HG03558 (cell line): ENCODE results near the gene HMGN2.
"Not testable (repeated sequence)": the region's sequence is repeated elsewhere in the genome, so short reads cannot be mapped to it uniquely, and the experiment has no call there.

Experiments used
- ATAC-seq: cut with Tn5 transposase; IDR thresholded peaks from one replicate; pipeline ENCODE4 v1.9.1; 2021; ENCODE audit warnings: moderate number of reproducible peaks; ENCODE audit not compliant: unreplicated experiment; ENCODE audit errors: extremely low read depth

HMGN2 gene

DNA sequence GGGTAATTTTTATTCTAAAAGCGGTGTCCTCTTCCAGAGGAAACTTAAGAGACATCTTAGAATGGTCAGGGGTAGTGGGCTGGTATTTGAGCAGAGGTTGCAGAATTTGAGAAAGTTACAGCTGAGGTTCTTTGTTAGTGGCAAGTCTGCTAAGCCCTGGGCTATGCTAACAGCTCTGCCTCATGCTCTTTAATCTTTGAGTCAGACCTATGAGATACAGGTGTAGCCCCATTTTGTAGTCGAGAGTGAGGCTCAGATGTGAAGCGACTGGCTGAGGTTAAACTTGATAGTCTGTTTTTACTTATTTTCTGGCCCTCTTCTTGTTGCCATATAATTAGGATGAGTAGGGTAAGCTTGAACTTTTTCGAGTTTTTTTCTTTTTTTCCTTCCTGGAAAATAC is 4.7 kb downstream of the HMGN2 start:
- ATAC-seq = no peak

DNA sequence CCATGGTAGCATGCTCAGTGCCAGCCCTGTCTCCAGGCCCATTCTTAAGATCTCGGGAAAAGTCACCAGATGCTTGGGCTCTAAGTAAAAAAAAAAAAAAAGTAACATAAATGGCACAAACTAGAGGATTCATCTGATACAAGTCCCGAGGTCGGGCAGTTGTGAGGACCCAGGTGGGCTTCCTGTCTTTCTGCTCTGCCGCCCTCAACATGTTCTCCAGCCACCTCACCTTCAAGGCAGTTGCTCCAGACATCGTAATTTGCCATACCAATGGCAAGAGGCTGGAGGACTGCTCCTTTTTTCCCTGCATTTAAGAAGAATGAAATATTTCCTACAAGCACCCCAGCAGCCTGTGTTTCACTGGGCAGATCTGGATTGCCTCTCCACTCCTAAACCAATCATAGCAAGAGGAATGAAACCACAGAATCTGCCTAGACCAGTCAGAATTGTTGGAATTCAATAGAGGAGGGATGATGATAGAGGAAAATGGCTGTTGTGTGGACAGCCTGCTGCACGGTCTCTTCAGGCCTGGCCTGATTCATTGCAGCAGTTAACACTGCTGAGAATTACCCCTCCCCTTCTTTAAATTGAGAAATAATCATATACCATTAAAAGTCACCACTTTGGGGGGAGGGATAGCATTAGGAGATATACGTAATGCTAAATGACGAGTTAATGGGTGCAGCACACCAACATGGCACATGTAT is 5.4 kb downstream of the HMGN2 start:
- ATAC-seq = no peak

DNA sequence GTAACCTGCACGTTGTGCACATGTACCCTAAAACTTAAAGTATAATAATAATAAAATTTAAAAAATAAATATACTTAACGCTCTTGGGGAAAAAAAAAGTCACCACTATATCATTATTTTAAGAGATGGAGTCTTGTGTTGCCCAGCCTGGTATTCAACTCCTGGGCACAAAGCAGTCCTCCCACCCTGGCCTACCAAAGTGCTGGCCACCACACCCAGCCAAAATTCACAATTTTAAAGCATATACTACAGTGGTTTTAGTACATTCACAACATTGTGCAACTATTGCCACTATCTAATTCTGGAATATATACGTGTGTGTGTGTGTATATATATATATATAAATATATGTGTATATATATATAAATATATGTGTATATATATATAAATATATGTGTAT is 5.9 kb downstream of the HMGN2 start:
- ATAC-seq = no peak

DNA sequence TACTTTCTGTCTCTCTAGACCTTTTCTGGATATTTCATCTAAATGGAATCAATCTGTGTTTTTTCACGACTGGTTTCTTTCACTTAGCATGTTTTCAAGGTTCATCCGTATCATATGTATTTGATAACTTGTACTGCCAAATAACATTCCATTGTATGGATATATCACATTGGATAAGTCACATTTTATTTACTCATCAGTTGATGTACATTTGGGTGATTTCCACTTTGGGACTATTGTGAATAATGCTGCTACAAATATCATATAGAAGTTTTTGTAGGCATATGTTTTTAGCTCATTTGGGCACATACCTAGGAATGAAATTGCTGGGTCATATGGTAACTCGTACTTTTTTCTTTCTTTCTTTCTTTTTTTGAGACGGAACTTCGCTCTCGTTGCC is 6.7 kb downstream of the HMGN2 start:
- no peak for ATAC-seq

DNA sequence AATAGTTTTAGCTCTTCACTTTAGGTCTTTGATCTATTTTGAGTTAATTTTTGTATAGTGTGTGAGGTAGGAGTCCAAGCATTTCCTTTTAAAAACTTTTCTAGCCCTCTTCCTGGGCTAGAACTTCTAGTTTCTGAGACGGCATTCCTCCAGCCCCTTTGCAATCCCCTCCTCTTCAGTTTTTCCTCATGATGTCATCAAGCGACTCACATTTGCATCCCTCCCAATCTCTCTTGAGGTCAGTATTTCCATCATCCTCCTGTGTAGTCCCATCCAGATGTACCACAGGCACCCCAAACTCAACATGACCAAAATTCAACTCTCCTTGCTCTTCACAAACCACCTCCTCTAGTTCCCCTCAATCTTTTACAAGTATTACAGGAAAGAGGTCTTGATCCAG is 10.7 kb downstream of the HMGN2 start:
- ATAC-seq = no peak

DNA sequence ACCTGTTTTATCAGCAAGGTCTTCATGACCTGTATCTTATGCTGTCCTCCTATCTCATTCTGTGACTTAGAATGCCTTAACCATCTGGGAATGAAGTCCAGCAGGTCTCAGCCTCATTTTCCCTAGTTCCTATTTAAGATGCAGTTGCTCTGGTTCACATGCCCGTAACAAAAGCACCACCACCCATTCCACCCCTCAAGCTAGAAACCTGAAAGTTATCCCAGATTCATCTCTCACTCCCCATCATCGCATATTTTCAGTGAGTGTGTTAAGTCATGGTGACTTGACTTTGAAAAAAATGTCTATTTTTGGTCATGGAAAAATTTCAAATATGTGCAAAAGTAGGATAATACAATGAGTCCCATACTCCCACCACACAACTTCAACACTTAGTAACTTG is 11.7 kb downstream of the HMGN2 start:
- no peak for ATAC-seq

DNA sequence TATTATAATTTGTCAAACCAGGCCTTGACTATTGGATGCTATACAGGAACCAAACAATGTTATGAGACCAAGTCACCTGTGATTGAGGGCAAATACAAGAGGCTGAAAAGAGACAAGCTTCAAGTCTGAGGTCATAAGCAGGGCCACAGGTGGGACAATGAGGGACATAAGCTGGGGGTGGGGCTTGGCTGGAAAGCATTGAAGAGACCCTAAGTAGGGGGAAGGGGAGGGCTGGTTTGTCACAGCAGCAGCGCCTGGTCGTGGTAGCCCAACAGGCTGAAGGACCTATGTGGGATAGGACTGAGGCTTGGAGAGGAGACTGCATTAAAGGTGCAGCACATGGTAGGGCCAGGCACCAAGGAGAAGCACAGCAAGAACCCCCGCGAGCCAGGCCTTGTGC is 17.9 kb downstream of the HMGN2 start:
- no peak for ATAC-seq

DNA sequence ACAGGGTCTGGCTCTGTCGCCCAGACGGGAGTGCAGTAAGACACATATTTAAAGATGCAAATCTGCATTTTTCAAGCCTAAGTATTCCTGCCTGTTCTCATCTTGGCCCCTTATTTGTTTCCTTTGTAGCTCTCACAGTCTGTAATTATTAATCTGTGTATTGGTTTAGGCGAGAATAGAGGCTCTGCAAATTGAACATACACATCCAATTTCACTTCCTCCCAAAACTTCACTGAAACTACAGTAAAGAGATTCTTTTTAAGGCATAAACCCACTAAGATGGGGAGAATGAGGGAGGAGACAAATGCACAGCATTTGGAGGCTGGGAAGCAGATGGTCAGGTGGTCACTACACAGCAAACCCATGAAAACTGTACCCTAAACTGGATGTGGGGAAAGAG is 21.0 kb downstream of the HMGN2 start:
- ATAC-seq = no peak

DNA sequence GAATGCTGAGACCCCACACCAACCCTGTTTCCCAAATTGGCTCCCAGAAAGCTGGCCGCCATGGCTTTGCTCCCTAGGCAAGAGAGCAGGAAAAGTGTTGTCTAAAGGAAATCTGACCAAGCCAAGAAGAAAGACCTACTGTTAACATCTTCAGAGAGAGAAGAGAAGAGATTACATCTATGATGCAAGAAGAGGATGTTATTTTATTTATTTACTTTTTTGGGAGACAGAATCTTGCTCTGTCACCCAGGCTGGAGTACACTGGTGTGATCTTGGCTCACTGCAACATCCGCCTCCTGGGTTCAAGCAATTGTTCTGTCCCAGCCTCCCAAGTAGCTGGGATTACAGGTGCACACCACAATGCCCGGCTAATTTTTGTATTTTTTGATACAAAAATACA is 21.7 kb downstream of the HMGN2 start:
- ATAC-seq = no peak

DNA sequence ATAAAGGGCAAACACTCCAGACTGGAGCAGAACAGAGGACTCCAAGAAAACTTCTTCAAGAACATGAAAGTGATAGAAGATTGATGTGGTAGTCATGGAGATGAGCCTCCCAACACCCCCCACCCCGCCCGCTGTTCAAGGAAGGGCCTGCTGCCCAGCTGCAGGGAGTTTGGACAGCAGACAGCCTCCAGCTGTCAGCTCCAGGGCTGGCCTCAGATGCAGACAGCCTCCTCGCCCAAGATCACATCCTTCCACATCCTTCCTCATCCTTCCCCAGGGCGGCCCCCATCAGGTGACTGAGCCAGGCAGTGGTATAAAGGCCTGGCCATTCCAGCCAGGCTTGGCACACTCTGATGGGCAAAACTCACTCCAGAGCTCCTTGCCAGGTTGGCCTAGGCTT is 24.6 kb downstream of the HMGN2 start:
- ATAC-seq = no peak

DNA sequence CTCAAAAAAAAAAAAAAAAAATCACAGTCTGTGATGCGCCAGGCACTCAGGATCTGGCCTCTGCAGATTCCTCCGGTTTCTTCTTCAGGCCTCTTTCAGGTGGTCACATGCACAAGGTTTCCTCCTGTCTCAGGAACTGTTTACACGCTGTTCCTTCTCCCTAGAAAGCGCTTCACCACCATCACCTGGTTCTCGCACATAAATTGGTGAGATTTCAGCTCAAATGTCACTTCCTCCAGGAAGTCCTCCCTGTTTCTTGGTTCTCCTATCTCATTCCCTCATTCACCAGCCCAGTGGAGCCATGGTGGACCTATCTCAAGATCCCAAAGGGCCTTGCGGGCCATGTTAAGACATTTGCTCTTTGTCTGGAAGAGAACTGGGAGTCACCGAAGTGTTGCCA is 26.7 kb downstream of the HMGN2 start:
- no peak for ATAC-seq

DNA sequence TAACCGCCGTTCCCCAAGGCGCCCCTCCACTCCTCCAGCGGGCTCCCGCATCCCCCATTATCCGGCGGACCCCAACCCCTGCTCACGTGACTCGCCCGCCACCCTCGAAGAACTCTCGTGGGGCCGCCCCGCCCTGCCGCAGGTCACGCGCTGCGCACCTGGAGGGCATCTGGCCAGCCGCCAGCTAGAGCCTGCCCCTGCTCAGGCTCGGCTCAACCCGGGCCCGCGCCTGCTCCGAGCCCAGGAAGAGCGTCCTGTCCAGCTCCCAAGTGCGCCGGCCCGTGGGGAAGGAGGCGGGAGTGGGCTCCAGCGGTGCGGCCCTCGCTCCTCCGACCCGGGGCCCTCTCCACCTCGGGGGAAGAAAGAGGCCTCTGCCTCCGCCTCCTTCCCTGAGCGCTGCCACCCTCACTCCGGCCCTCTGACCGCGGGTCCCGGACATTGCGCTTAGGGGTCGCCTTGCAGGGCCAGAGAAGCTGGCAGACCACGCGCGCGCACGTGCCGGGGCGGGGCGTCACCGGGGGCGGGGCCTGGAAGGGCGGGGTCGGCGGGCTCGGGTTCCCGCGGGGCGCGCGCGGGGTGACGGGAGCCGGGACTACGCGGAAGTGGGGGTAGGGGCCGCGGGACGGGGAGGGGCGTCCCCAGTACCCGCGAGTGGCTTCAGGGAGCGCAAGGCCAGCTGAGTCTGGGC is 28.4 kb downstream of the HMGN2 start:
- ATAC-seq = no peak

DNA sequence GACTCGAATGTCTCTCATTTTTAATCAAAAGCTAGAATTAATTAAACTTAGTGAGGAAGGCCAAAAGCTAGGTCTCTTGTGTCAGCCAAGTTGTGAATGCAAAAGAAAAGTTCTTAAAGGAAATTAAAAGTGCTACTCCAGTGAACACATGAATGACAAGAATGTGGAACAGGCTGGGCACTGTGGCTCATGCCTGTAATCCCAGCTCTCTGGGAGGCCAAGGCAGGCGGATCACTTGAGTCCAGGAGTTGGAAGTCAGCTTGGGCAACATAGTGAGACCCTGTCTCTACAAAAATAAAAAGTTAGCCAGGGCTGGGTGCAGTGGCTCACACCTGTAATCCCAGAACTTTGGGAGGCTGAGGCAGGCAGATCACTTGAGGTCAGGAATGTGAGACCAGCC is 38.5 kb downstream of the HMGN2 start:
- not testable (repeated sequence) for ATAC-seq

DNA sequence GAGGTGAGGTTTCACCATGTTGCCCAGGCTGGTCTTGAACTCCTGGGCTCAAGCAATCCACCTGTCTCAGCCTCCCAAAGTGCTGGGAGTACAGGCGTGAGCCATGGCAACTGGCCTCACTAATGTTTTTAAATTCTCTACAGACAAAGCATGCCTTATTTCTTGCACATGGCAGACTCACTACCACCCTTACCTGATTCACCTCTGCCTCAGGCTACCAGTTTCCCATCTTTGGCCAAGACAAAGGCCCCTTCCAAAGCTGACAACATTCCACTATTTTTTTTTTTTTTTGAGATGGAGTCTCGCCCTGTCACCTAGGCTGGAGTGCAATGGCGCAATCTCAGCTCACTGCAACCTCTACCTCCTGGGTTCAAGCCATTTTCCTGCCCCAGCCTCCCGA is 43.6 kb downstream of the HMGN2 start:
- not testable (repeated sequence) for ATAC-seq

DNA sequence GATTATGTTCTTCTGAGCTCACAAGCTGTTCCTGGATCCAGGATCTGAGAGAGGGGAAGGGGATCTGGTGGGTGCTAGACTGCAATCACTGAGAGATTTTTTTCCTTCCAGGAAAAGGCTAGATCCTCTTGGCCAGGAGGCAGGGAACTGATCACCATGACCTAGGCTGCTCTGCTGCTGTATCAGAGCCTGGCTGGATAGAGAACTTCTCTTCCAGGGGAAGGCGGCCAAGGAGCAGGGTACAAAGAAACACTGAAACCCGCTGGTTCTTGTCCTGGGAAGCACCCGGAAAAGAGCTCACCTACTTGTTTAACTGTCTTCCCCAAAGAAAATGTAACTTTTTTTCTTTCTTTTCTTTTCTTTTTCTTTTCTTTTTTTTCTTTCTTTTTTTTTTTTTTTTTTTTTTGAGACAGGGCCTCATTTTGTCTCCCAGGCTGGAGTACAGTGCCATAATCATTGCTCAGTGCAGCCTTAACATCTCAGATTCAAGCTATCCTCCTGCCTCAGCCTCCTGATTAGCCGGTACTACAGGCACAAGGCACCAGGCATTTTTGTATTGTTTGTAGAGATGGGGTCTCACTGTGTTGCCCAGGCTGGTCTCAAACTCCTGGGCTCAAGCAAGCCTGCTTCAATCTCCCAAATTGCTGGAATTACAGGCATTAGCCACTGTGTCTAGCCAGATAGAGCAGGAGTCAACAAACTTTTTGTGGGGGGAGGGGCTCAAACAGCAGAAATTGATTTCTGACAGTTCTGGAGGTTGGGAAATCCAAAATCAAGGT is 44.9 kb downstream of the HMGN2 start:
- ATAC-seq = no peak

DNA sequence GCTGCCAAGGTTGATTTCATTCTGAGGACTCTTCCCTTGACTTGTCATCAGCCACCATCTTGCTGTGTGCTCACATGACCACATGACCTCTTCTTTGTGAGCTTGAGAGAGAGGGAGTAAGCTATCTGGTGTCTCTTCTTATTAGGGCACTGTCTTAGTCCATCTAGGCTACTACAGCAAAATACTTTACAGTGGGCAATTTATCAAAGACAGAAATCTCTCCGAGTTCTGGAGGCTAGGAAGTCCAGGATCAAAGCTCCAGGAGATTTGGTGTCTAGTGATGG is 45.5 kb downstream of the HMGN2 start:
- no peak for ATAC-seq

DNA sequence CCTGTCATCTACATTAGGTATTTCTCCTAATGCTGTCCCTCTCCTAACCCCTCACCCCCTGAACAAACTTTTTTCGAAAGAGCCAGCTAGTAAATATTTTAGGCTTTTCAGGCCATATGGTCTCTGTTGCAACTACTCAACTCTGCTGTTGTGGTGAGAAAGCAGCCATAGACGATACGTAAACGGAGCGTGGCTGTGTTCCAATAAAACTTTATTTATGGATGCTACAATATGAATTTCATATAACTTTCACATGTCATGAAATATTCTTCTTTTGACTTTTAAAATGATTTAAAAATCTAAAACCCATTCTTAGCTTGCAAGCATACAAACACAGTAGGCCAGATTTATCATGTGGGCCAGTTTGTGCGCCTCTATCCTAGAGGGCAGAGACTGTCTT is 46.1 kb downstream of the HMGN2 start:
- no peak for ATAC-seq

DNA sequence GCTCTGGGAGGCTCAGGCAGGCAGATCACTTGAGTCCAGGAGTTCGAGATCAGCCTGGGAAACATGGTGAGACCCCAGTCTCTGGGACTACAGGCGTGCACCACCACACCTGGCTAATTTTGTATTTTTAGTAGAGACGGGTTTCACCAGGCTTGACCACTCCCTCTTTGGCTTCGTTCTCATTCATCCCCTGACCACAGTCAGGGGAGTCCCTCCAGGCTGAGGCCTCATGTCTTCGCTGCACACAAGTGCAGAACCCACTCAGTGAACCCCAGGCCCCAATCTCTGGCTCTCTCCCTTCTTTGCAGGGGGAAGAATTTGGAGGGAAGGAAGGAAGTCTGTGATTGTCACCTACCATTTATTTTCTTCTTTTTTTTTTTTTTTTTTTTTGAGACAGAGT is 48.1 kb downstream of the HMGN2 start:
- no peak for ATAC-seq

DNA sequence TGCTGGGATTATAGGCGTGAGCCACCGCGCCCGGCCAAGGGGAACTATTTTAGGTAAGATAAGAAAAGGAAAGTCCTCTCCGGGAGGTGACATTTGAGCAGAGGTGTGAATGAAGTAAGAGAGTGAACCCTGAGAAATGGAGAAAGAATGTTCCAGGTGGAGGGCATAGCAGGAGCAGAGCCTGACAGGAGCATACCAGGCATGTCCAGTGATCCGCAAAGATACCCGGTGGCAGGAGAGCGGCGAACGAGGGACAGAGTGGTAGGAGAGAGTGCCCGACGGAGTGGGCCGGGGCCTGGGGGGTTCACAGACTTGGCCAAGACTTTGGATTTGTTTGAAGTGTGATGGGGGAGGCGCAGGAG is 49.4 kb downstream of the HMGN2 start:
- no peak for ATAC-seq

DNA sequence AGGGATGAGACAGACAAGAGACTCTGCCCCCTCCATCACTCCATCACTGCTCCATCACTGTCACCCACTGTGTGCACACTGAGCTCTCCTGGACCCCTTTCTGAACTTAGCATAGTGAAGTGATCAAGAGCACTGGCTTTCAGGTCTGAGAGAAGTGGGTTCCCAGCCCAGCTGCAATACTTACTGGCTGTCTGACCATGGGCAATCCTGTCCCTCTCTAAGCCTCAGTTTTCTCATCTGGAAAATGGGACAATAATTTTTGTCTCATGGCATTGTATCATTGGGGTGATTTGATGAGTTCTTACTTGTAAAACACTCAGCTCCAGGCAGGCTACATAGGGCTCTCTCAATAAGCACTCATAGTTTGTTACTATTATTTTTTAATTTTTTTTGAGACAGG is 49.8 kb downstream of the HMGN2 start:
- ATAC-seq = no peak

DNA sequence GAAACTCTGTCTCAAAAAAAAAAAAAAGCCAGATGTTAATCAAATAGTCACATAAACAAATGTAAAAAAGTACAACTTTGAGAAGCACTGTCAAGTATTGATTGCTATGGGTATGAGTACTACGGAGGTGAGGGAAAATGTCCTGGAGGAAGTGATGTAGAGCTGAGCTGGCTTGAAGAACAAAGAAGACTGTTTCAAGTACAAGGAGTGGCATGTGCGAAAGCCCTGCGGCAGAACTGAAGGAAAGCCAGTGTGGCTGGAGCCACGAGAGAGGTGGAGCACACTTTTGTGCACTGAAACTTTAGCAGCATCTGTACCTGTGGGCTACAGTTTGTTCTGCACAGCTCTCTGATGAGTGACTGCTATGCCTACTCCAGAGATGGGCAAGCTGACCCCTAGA is 51.9 kb downstream of the HMGN2 start:
- ATAC-seq = no peak
